Pancreas (tissue), 10 donors: ENCODE results near the gene COIL. TPM values are rescaled to one million over a fixed set of nuclear protein-coding genes. Genes with fewer than 3 reads are reported as not detected.
"Not testable (repeated sequence)": the region's sequence is repeated elsewhere in the genome, so short reads cannot be mapped to it uniquely, and the experiment has no call there.

Experiments
- ATAC-seq, 4 donors: fragments of 200-7000 bp; cut with Tn5 transposase; one replicate each; pipeline versions ENCODE4 v1.8.0 to v1.9.1; 2020; ENCODE audit warnings: mild to moderate bottlenecking in 4 of 4, moderate library complexity in 4 of 4
- DNase-seq, 6 donors: peaks; one replicate each; pipeline ENCODE4 v3.0.0-alpha.2; 2020
- FAIRE-seq: peaks from 2 replicates; lab custom pipeline; 2012; peaks lifted over from hg19 to GRCh38; lab: Jason Lieb, UNC
- H3K27ac ChIP-seq, 4 donors: fragments of 200-600 bp; sonication (generic); 1 replicate in 3 of 4; 2 replicates in 1 of 4; pipeline versions ENCODE4 v1.5.0 to v1.8.0; 2020
- H3K27me3 ChIP-seq, 4 donors: fragments of 200-600 bp; one replicate each; pipeline ENCODE4 v1.8.0; 2021
- H3K36me3 ChIP-seq, 3 donors: fragments of 200-600 bp; sonication (generic) in 1 of 3; one replicate each; pipeline versions ENCODE4 v1.5.0 to v1.8.0; 2020 to 2021
- H3K4me1 ChIP-seq, 3 donors: fragments of 200-600 bp; one replicate each; pipeline ENCODE4 v1.8.0; 2021
- H3K4me3 ChIP-seq, 4 donors: fragments of 200-600 bp; sonication (generic) in 2 of 4; one replicate each; pipeline versions ENCODE4 v1.5.0 to v1.8.0; 2020 to 2021
- H3K9me3 ChIP-seq, 4 donors: fragments of 200-600 bp; one replicate each; pipeline ENCODE4 v1.8.0; 2021
- WGBS, 2 donors: extraction: QIAGEN DNeasy Blood & Tissue Kit; methylation state at CpG; one replicate each; pipeline ENCODE4 v1.1.7; 2013; 5-methylcytosine and 5-hydroxymethylcytosine counted together
- intact Hi-C, 3 donors: fragments of 100-400 bp; cut with DNase I; formaldehyde crosslinking; loops; one replicate each; pipeline versions ENCODE4 v1.11.1 to v1.14.2; 2022
- polyA plus RNA-seq, 2 donors: library from polyadenylated mRNA; stranded (reverse); fragments of 200-250 nt; gene quantifications; one replicate each; pipeline ENCODE4 v1.2.3, GENCODE V29; 2013
- total RNA-seq, 6 donors: library from RNA; stranded (reverse); fragmentation: NEBNext Ultra II Directional in 4 of 6; extraction: Animal tissue kit (Norgen Biotek cat#: 25700) in 4 of 6; gene quantifications; one replicate each; pipeline versions ENCODE4 v1.2.1 to v1.2.4, GENCODE V29; 2021 to 2023
- TF ChIP-seq, protein P1 (sequence below), 4 donors: fragments of 200-600 bp; sonication (generic) in 3 of 4; IDR thresholded peaks; one replicate each; pipeline versions ENCODE4 v1.5.0 to v1.8.0; 2021; ENCODE audit warnings: antibody characterized with exemption in 4 of 4
- donor health status: healthy with polysubstance abuse.
- donor health status: DM: no; HTN: no; CAD: no; lungs with moderate emphysema.
- donor health status: DM: no; HTN: no; CAD: no.
- donor health status: control.
- donor health status: control.
- donor health status: Bipolar disorder and iron deficiency.
- donor health status: DM: yes; HTN: yes; CAD: no.
- donor health status: DM: no; HTN: no; CAD: no.
- donor health status: DM: no; HTN: no; CAD: no.
- donor health status: DM: yes; HTN: yes; CAD: no.

Gene COIL
- total and polyA plus RNA-seq, 8 donors: 3.6 to 8.6 (median 6.3) TPM

- TF ChIP-seq, protein P1, sequence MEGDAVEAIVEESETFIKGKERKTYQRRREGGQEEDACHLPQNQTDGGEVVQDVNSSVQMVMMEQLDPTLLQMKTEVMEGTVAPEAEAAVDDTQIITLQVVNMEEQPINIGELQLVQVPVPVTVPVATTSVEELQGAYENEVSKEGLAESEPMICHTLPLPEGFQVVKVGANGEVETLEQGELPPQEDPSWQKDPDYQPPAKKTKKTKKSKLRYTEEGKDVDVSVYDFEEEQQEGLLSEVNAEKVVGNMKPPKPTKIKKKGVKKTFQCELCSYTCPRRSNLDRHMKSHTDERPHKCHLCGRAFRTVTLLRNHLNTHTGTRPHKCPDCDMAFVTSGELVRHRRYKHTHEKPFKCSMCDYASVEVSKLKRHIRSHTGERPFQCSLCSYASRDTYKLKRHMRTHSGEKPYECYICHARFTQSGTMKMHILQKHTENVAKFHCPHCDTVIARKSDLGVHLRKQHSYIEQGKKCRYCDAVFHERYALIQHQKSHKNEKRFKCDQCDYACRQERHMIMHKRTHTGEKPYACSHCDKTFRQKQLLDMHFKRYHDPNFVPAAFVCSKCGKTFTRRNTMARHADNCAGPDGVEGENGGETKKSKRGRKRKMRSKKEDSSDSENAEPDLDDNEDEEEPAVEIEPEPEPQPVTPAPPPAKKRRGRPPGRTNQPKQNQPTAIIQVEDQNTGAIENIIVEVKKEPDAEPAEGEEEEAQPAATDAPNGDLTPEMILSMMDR (IDR thresholded peaks at IDR 0.05): no peak
- DNase-seq: no peak
- Histone ChIP-seq H3K36me3 (no peaks in the 10 kb centered on the region), H3K4me3 (no peak overlapping the region), H3K27me3 (no peaks in the 10 kb centered on the region), H3K9me3 (no peaks in the 10 kb centered on the region), H3K4me1 (peaks cover 0 to 2% (median 0%) of the 10 kb centered on the region in 3 donors), H3K27ac (no peak overlapping the region)
- WGBS, 2 donors: 69 to 72% methylated on average over 5 of the region's 5 CpGs
- FAIRE-seq: no peak
- intact Hi-C loops: no loop called here
- peak in 1 of 4 donors; percentile 43 for ATAC-seq
Measured at GRCh38 chr17:56966338-56966737, 5.5 kb upstream of the COIL start.

DNA sequence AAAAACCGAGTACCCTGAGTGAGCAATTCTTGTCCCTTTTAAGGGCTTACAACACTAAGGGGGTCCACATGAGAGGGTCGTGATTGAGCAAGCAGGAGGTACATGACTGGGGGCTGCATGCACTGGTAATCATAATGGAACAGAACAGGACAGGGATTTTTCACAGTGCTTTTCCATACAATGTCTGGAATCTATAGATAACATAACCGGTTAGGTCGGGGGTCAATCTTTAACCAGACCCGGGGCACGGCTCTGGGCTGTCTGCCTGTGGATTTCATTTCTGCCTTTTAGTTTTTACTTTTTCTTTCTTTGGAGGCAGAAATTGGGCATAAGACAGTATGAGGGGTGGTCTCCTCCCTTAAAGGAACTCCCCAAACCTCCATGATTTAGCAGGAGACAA, 4.8 kb upstream of the COIL start:
- WGBS, 2 donors: 20 to 23% methylated on average over 6 of the region's 6 CpGs
- intact Hi-C loops: not testable (repeated sequence)

DNA sequence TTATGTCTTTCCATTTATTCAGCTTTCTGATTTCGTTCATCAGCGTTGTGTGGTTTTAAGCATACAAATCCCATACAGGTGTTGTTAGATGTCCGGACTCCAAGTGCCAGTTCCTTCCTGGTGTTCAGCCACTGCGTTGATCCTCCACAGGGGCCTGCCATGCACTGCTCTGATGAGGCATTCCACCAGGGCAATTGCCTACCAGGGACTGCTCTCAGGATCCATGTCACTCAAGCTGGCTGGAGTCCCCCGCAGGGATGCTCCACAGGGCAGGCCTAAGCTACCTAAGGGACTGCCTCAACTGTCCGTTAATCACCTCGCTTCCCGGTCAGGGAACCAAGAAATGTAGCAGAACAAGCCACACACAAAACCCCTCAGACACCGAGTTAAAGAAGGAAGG, 4.4 kb upstream of the COIL start:
- H3K9me3 ChIP-seq, H3K27me3 ChIP-seq, H3K27ac ChIP-seq, DNase-seq, H3K36me3 ChIP-seq, FAIRE-seq, H3K4me3 ChIP-seq, intact Hi-C loops, ATAC-seq, H3K4me1 ChIP-seq: not testable (repeated sequence)
- 77 to 79% methylated on average over 9 of the region's 9 CpGs for WGBS, 2 donors

More for the DNA sequence above, 4.8 kb upstream of the COIL start:
- DNase-seq, H3K4me1 ChIP-seq, H3K9me3 ChIP-seq, H3K27ac ChIP-seq, H3K36me3 ChIP-seq, FAIRE-seq, H3K27me3 ChIP-seq, H3K4me3 ChIP-seq: not testable (repeated sequence)
- peak in 1 of 4 donors; percentile 27 for ATAC-seq

DNA sequence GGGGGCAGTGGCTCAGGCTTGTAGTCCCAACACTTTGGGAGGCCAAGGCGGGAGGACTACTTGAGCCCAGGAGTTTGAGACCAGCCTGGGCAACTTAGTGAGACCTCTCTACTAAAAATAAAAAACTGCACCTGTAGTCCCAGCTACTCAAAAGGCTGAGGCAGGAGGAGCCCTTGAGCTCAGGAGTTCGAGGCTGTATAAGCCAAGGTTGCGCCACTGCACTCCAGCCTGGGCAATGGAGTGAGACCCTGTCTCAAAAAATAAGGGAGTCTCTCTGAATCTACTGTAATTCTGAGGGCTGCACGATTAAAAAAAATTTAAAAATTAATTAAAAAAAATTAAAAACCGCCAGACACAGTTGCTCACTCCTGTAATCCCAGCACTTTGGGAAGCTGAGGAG, 3.9 kb downstream of the COIL start:
- Histone ChIP-seq H3K4me3 (no peak overlapping the region), H3K27me3 (no peaks in the 10 kb centered on the region), H3K4me1 (peaks cover 6 to 16% (median 12%) of the 10 kb centered on the region in 3 donors), H3K36me3 (no peaks in the 10 kb centered on the region), H3K9me3 (no peaks in the 10 kb centered on the region), H3K27ac (no peak overlapping the region)
- DNase-seq (no peak), FAIRE-seq (no peak), ATAC-seq (no peak)
- TF ChIP-seq, protein P1 (IDR thresholded peaks at IDR 0.05): no peak
- 95 to 97% methylated on average over 5 of the region's 5 CpGs for WGBS, 2 donors
- intact Hi-C loops: no loop called here

- Histone ChIP-seq H3K4me3 (no peak overlapping the region), H3K27me3 (no peaks in the 10 kb centered on the region), H3K9me3 (no peaks in the 10 kb centered on the region), H3K27ac (no peak overlapping the region), H3K4me1 (no peaks in the 10 kb centered on the region), H3K36me3 (peaks cover 0 to 33% (median 7%) of the 10 kb centered on the region in 3 donors)
- DNase-seq (no peak), FAIRE-seq (no peak), ATAC-seq (no peak)
- 76 to 78% methylated on average over 3 of the region's 3 CpGs for WGBS, 2 donors
- intact Hi-C loops: no loop called here
- TF ChIP-seq, protein P1 (IDR thresholded peaks at IDR 0.05): no peak
Measured at GRCh38 chr17:56949595-56949994, 11.3 kb downstream of the COIL start.

DNA sequence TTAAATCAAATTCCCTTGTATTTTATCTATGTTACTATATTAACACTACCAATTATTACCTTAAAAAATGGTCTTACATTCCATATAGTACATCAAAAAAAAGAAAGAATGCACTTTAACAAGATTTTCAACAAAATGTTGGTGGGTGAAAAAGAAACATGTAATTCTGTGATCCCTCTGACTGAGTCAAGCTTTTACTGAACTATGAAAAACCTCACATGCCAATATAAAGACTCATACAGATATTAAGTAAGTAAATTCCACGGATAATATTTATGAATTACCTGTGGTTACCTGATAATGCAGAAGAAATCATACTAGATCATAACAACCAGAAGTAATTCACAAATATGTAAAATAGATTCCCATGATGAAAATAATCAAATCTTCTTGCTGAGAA, 12.4 kb downstream of the COIL start:
- intact Hi-C loops: no loop called here
- TF ChIP-seq, protein P1 (IDR thresholded peaks at IDR 0.05): no peak
- no peaks in the 10 kb centered on the region for H3K27me3 ChIP-seq
- no peak overlapping the region for H3K4me3 ChIP-seq
- 89 to 97% methylated on average over 1 of the region's 1 CpG for WGBS, 2 donors
- H3K36me3 ChIP-seq: peaks cover 0 to 42% (median 11%) of the 10 kb centered on the region in 3 donors
- H3K4me1 ChIP-seq: no peaks in the 10 kb centered on the region
- no peak for ATAC-seq
- H3K9me3 ChIP-seq: no peaks in the 10 kb centered on the region
- no peak for DNase-seq
- no peak overlapping the region for H3K27ac ChIP-seq
- FAIRE-seq: no peak
